ENCODE results near the gene DLGAP1. TPM values are rescaled to one million over a fixed set of nuclear protein-coding genes. Genes with fewer than 3 reads are reported as not detected.

Gene DLGAP1
- total RNA-seq, 1 donor from 2014 or later = 0.48 TPM

DNA sequence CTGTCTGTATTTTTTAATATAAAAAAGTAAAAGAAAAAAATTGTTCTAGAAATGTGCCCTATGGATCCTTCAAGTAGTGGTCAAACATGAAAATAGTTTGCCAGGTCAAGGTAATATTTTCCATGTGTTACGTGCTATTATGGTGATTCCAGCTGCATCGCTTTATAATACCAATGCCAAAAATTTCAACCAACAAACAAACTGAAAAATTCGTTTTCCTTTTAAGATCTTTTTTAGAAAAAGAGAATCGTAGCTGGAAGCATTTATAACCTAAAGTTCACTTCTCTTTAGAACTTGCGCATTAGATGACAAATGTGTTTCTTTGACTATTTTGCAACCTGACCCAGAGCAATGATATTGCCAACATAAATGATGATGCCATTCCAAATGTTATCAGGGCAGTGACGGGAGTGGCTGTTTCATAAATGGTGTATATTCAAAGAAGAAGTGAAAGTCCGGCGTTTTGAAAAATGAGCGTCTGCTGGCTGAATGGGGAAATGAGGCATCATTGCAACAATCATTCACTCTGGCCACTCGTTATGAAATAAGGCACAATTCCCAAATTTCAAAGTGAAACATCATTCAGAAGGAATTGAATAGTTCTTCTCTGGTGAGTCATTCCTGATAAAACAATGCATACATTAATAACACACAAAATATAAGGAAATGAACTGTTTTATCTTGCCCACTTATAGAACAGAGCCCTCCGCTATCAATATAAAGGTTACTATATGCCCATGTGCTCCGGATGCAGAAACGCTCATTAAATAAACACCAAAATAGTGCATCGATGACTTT lies 707.7 kb downstream of the DLGAP1 start:
- ATAC-seq = peak; percentile 78
- peak; percentile 51 for DNase-seq (ENCODE audit: low spot score)

DNA sequence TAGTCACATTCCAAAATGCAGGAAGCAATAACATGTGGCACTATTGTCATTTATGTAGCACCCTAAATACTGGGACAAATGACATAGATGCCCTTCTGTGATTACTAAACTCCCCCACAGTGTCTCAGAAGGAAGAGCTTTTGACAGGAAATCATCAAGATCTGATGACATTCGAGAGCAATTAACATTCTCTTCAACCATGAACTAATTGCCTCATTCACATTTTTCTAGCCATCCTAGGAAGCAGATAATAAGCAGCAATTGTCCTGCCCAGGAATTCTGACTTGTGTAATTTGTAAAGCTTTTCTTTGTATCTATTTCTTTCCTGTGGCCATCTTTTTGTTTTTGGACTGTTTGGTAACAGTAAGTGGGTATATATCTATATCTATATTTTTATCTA lies 712.6 kb downstream of the DLGAP1 start:
- DNase-seq (ENCODE audit: low spot score) (no peak), ATAC-seq (no peak)

DNA sequence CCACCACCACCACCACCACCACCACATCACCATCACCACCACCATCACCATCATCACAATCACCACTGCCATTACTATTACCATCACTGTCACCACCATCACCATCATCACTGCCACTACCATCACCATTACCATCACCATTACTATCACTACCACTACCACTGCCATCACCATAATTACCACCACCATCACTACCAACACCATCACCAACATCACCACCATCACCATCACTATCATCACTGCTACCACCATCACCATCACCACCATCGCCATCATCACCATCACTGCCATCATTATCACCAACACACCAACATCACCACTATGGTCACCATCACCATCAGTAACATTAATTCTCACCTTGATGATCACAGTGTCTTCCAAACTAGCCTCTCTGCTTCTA lies 713.8 kb downstream of the DLGAP1 start:
- no peak for ATAC-seq
- DNase-seq (ENCODE audit: low spot score) = no peak

DNA sequence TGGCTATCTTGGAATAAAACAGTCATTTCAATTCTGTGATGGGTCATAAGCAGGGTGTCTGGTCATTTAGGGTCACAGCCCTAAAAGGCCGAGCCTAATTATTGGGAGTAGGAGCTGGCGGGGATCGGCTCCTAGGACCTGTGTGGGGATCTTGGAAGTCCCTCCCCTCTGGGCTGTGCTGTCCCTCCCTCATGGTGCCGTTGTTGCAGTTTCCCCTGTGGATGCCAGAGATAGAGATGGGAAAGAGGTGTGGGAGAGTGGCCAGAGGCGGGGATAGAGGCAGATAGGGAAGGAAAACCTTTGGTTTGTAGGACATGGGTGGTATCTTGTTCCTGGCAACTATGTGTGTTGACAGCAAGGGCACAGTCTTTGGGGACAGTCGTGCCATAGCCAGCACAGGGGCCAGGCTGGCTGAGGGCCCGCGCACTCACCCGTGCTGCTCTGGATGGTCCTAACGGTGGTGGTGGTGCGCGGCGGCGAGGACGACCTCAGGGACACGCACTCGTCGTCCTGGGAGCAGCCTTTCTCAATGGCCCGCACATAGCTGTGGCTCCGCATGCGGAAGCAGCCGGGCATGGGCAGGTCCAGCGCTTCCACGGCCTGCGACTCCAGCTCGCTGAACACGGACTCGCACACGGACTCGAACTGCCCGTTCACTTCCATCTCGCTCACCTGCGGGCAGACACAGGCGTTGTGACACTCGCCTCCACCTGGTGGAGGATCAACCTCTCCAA lies 726.2 kb downstream of the DLGAP1 start:
- DNase-seq (ENCODE audit: low spot score) (no peak), ATAC-seq (no peak)

DNA sequence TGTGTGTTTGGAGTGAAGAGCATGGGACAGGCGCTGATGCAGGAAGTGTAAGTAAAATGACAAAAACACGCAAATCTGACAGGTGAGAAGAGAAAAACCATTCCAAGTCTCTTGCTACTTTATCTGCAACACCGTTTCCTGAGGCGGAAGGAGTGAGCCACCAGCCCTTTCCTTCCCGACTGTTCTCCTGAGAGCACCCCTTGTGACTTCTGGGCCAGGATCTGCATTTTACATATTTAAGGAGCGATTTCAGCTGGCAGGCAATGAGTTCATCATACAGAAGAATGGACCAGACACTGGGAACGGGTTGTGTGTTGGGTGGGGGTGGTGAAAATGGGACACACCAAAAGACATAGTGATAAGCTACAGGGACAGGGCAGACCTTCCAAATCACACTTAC lies 727.8 kb downstream of the DLGAP1 start:
- ATAC-seq (no peak), DNase-seq (ENCODE audit: low spot score) (no peak)

DNA sequence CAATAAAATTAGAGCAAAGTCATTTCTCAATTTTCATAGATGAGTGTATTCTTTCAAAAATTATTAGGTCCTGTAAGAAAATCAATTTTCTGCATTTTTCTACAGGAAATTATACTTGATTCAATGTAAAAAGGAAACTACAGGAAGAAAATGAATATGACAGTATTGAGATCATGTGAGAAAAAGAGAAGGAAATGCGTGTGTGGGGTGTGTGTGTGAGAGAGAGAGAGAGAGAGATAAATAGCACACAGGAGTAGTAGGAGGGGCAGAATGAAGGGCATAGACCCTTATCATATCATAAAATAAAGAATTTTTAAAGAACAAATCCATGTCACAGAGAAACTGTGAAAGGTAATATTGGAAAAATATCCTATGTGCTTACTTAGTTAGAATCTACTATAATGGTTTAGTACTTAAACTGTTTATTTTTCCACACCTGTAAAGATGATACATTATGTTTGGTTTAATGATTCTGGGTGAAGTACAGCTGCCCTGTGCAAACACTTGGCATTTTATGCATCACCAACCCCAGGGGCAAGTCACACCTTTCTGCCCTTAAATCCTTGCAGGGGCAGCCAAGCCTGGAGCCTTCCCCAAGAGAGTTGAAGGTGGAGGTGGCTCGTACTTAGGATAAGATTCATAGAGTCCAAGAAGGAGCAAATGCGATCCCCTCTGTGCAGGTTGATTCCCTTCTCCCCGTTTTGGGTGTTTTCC lies 728.7 kb downstream of the DLGAP1 start:
- no peak for DNase-seq (ENCODE audit: low spot score)
- ATAC-seq = no peak

DNA sequence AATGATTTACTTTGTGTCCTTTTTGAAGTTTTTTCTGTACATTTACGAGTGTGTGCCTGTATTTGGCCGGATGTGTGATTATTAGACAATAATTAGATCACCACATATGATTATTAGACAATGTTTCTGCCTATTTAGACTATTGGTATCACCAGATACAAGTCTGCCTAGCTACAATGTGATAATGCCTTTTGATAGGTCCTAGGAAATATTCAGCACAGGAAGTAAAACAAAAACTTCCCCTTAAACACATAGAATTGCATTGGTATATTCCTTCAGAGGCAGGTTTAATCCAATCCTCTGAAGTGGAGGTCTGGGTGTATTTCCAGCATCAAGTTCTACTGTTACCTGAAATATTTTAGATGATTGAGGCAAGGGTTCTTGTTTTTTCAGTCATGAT lies 730.0 kb downstream of the DLGAP1 start:
- no peak for ATAC-seq
- DNase-seq (ENCODE audit: low spot score) = no peak

DNA sequence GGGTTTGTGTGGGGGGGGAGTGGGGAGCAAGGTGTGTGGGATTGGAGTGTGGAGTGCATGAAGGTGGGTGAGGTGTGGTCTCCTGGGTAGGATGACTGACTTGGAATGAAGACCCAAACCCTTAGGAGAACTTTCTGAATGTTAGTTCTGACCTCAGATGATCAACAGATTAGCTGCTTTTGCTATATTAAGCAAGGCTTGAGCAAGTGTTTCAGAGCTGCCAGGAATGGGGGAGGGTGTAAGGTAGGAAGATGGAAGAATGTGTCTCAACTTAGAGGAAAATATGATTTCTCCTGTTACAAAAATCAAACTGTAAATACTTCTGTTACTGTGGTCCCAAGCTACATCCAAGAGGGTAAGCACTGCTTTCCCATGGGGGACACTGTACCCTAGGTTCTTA lies 731.6 kb downstream of the DLGAP1 start:
- DNase-seq (ENCODE audit: low spot score) = no peak
- ATAC-seq = peak; percentile 46

DNA sequence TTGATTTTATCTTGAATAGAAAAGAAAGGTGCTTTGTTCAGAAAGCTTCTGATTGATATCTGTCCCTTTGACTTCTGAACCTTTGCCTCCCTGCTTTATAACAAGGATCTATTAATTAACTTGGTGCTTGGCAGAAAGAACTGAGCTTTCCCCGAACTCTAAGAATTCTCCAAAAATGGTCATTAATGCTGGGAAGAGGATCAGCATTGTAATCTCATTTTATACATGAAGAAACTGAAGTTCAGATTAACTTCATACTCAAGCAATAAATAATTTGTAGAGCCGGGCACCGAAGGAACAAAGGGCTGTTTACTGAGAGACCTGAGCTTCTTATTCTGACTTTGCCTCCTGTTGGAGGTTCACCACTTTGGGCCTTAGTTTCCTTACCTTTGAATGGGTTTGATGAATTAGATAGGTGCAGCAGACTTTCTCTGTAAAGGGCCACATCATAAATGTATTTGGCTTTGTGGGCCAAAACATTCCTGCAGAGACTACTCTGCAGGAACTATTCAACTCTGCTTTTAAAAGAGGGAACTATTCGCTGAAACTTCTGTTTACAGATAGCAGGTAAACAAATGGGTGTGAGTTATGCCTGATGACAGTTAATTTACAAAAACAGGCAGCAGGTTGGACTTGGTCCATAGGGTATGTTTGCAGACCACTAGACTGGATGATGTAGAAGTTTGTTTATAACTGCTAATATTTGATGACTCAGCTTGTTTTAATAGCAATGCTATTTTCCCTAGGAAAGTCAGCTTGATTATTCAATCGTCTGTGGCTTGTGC lies 732.3 kb downstream of the DLGAP1 start:
- ATAC-seq = peak; percentile 69
- DNase-seq (ENCODE audit: low spot score) = no peak

DNA sequence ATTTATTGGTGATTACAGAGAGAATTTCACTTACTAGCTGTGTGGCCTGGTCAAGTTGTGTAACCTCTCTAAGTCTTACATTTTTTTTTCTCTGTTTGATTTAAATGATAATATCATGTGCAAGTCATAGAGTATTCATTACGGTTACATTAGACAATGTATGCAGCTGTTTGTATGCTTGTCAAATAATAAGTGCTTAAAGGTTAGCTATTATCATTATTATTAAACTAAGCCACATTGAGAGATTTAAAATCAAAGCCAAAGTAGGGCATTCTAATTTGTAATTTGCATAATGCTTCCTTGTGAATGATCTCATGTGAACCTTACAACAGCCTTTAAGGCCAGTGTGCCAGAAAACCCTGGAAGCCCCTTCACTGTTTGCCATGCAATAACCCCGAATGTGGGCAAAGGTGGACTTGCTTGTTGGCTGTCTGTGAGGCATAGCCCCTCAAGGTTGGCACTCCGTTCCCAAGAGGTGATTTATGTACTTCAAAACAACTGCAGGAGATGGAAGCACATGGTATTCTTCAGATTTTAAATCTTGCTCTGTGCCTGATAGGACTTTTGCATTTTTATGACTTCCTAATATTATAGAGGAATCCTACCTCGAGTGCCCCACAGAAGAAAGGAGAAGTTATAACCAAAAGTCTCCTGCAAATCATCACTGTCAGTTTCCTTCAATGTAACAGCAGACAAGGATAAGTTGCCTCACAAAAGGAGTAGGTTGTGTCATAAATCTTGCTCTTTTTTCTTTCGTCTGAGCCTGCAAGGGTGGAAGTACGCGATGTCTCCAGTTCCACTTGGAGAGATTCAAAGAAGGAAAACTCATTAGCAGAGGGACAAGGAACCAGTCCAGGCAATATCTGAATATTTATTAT lies 733.1 kb downstream of the DLGAP1 start:
- ATAC-seq (peak; percentile 31), DNase-seq (ENCODE audit: low spot score) (no peak)

DNA sequence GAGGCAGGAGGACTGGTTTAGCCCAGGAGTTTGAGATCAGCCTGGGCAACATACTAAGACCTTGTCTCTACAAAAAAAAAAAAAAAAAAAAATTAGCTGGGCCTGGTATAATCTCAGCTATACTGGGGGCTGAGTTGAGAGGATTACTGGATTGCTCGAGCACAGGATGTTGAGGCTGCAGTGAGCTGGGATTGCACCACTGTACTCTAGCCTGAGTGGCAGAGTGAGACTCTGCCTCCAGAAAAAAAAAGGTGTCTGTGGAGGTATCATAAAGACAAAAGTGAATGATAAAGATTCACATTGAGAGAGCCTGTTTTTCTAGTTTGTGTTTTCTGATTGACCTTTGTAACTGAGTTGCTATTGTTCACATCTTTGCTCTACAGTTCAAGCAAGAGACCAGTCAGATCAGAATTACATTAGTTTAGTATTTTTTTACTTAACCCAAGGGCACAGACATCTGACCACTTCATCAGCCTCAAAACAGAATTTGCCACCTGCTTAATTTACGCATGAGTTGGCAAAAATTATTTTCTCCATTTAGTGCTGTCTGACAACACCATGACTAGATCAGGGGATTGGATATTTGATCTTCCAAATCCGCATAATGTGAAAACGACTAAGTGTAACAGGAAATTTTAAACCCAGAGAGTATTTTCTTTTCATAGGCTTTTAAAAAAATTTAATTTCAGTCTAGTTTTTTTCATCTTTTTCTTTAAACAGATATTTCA lies 734.1 kb downstream of the DLGAP1 start:
- DNase-seq (ENCODE audit: low spot score) (no peak), ATAC-seq (no peak)

DNA sequence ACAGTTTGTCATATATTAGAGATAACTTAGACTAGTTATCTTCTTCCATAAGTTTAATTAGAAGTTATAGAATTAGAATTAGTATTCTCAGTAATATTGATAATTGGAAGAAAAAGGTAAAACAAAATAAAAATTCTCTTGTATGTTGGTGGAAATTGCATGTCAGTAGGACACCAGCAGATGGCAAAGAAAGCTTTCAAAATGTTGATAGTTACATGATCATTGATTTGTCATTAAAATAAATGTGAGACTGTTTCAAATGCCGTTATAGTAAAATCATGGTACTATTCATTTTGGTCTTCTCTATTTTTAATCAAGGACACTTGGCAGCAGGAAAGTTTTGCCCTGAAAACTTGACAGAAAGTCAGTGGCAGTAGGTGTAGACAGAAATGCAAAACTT lies 734.9 kb downstream of the DLGAP1 start:
- ATAC-seq (no peak), DNase-seq (ENCODE audit: low spot score) (no peak)

DNA sequence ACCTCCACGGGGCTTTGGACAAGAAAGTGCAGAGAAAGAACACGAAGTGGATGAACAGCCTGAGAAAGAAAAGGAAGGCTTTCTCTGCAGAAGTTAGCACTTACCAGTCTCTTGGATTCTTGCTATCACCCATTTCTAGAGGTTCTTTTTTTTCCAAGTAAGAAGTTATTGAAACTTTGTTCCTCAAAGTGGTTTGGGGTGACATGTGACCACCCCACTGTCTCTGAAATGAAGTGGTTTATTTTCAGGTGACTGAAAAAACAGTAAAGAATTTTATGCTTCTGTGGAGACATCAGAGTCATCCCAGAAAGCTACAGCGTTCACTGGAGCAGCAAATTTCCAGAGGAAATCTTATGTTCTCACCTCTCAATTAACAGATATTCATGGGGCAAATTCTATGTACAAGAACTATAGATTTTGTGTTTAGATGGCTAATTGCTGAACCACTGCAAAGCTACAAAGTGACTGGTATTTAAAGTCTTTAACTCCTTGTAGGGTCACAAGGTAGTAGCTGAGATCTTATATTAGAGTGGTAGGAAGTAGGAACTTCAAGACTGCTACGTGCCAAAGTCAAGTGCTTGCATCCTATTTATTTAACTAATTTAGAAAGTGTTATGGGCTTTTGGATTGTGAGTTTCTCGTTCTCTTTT lies 737.6 kb downstream of the DLGAP1 start:
- no peak for ATAC-seq
- no peak for DNase-seq (ENCODE audit: low spot score)

DNA sequence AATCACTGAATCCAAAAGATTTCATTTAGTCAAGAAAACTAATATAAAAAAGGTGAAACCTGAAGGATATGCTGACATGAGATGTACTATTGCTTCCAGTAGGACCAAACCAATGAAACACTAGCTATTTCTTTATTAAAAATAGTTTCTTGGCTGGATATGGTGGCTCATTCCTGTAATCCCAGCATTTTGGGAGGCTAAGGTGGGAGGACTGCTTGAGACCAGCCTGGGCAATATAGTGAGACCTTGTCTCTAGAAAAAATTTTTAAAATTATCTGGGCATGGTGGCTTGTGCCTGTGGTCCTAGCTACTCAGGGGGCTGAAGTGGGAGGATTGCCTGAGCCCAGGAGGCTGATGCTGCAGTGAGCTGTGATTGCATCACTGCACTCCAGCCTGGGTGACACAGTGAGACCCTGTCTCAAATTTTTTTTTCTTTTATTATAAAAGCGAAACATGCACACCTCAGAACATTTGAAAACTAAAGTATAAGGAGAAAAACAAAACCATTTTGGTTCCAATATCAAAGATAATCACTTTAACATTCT lies 738.9 kb downstream of the DLGAP1 start:
- ATAC-seq (no peak), DNase-seq (ENCODE audit: low spot score) (no peak)

DNA sequence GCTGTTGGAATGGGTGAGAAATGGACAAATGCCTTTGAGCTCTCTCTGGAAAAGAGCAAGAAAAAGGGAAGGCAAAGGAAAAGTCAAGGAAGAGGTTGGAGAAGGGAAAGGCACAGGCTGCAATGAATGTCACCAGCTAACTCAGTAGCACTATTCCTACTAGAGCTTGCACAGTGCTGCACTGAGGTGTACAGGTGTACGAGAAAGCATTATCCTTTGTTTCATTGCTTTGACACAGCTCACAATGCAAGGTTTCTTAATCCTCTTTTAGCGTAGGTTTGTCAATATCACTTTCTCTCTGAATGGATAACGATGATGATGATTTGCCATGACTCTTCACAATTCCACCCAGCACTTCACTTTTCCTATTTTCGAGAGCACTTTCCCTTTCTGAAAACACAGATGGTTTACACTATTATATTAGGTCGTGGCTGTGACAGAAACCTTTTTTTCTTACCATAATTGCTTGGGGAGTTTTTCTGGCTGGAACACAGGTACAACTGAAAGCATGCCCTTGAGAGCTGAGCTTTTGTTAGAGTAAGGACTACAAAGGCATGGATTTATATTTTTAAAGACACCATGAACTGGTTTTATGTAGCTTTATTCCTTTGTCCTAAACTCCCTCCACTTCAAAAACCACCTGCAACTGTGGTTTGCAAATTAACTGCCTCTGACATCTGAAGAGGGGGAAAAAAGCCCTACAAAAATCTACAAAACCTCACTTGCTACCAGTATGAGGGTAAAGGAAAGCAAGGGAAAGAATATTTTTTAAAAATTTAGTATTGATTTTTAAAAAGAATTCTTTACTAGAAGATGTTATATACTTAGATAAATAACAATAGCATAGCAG lies 739.7 kb downstream of the DLGAP1 start:
- DNase-seq (ENCODE audit: low spot score) (no peak), ATAC-seq (no peak)

DNA sequence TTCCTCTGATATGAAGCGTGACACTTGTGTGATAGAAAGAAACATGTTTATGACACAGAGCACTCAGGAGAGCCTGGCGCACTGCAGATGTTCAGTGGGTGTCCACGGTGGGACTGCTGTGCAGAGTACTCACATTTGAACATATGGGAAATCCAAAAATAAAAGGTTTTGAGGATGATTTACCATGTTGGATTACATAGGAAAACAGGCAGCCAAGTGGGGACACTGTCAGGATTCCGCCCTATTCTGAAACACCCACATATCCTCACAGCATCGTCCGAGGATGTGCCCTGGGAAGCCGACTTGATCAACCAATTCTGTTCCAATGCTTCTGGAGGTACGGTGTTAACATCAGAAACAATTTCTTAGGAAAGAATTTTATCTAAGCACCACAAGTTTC lies 741.4 kb downstream of the DLGAP1 start:
- no peak for DNase-seq (ENCODE audit: low spot score)
- no peak for ATAC-seq

DNA sequence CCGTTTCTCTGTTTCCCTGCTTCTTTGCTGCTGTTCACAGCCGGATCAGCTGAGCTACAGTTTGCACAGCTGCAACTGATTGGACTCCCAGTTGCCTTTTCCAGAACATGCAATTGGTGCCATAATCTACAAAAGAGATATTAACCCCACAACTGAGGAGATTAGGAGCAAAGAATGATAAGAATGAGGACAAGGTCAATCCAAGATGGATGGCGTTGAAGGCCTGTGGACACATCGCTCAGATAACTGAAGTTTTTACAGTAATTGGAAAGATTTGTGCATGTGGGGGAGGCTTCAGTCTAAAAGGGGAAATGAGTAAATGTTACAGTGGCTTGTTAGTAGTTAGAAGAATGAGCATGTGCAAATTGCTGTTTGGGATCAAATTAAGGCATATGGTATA lies 741.9 kb downstream of the DLGAP1 start:
- no peak for DNase-seq (ENCODE audit: low spot score)

DNA sequence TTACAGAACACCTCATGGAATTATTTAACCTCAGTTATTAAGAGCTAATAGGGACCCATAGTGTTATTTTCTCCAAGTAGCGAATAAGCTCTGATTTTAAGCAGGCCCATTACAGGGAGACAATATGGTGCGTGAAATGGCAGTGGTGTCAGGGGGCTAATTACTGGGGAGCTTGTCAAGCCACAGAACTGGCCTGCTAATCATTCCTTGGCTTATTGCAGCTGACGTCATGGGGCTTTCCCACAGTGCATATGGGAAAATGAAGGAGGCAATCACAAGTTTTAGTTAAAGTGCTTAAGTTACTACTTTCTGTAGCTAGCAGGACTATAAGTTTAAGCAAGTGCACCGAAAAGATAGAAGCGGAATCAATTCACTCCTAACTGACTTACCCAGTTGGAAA lies 742.6 kb downstream of the DLGAP1 start:
- DNase-seq (ENCODE audit: low spot score) (no peak), ATAC-seq (no peak)

More for the DNA sequence above, 741.9 kb downstream of the DLGAP1 start:
- no peak for ATAC-seq

Measured in left lobe of liver (tissue), 2 donors.